WERI-Rb-1 (cell line): ENCODE results near the gene DIAPH3.

Experiments used
- DNase-seq: peaks from one replicate; pipeline ENCODE4 v3.0.0-alpha.2; 2020
- H3K27ac ChIP-seq: fragments of 250-450 bp; sonication (Bioruptor Pico); 2 replicates; pipeline ENCODE4 v1.5.1; 2020; ENCODE audit warnings: mild to moderate bottlenecking, moderate library complexity
- H3K27me3 ChIP-seq: fragments of 250-450 bp; sonication (Bioruptor Pico); 2 replicates; pipeline ENCODE4 v1.5.1; 2021; ENCODE audit warnings: mild to moderate bottlenecking, low read depth, moderate library complexity; ENCODE audit not compliant: insufficient read depth, severe bottlenecking
- H3K36me3 ChIP-seq: fragments of 250-450 bp; sonication (Bioruptor Pico); 2 replicates; pipeline ENCODE4 v1.5.1; 2020; ENCODE audit warnings: mild to moderate bottlenecking, moderate library complexity
- H3K4me3 ChIP-seq: 2 replicates; pipeline ENCODE4 v1.5.1; 2011; ENCODE audit warnings: low read depth, mild to moderate bottlenecking, control low read depth, low read length
- H3K9me3 ChIP-seq: fragments of 250-450 bp; sonication (Bioruptor Pico); 2 replicates; pipeline ENCODE4 v1.5.1; 2021; ENCODE audit warnings: mild to moderate bottlenecking, moderate library complexity; ENCODE audit not compliant: severe bottlenecking
- CTCF ChIP-seq: IDR thresholded peaks from 2 replicates; pipeline ENCODE4 v1.5.1; 2011; ENCODE audit warnings: low read depth, mild to moderate bottlenecking, control low read depth, inconsistent platforms, low read length

The DIAPH3 gene

GRCh38 chr13:60020288-60020687 lies 143.4 kb downstream of the DIAPH3 start:
- no peak for TF ChIP-seq CTCF
- Histone ChIP-seq H3K36me3 (no peaks in the 10 kb centered on the region), H3K9me3 (no peaks in the 10 kb centered on the region), H3K27ac (no peak overlapping the region), H3K4me3 (no peak overlapping the region), H3K27me3 (no peaks in the 10 kb centered on the region)
- DNase-seq, result no peak

- H3K4me3 ChIP-seq, result no peak overlapping the region
- H3K9me3 ChIP-seq, result no peaks in the 10 kb centered on the region
- no peak for DNase-seq
- no peaks in the 10 kb centered on the region for H3K27me3 ChIP-seq
- no peaks in the 10 kb centered on the region for H3K36me3 ChIP-seq
- TF ChIP-seq CTCF, result no peak
- no peak overlapping the region for H3K27ac ChIP-seq
These were observed 144.4 kb downstream of the DIAPH3 start for GRCh38 chr13:60019119-60019993.

- Histone ChIP-seq H3K27ac (no peak overlapping the region), H3K36me3 (no peaks in the 10 kb centered on the region), H3K4me3 (no peak overlapping the region), H3K27me3 (no peaks in the 10 kb centered on the region), H3K9me3 (no peaks in the 10 kb centered on the region)
- TF ChIP-seq CTCF, result no peak
- DNase-seq, result no peak
These were observed 145.2 kb downstream of the DIAPH3 start for GRCh38 chr13:60018536-60018935.

GRCh38 chr13:60016229-60016628 lies 147.5 kb downstream of the DIAPH3 start:
- no peak overlapping the region for H3K4me3 ChIP-seq
- H3K27me3 ChIP-seq, result no peaks in the 10 kb centered on the region
- H3K27ac ChIP-seq, result no peak overlapping the region
- no peak for TF ChIP-seq CTCF
- H3K36me3 ChIP-seq, result no peaks in the 10 kb centered on the region
- H3K9me3 ChIP-seq, result no peaks in the 10 kb centered on the region
- DNase-seq, result no peak

- H3K27me3 ChIP-seq, result no peaks in the 10 kb centered on the region
- no peak overlapping the region for H3K27ac ChIP-seq
- no peaks in the 10 kb centered on the region for H3K36me3 ChIP-seq
- no peaks in the 10 kb centered on the region for H3K9me3 ChIP-seq
- TF ChIP-seq CTCF, result no peak
- no peak overlapping the region for H3K4me3 ChIP-seq
- DNase-seq, result no peak
These were observed 150.6 kb downstream of the DIAPH3 start for GRCh38 chr13:60013166-60013565.

GRCh38 chr13:60012488-60012887 lies 151.2 kb downstream of the DIAPH3 start:
- no peaks in the 10 kb centered on the region for H3K36me3 ChIP-seq
- H3K4me3 ChIP-seq, result no peak overlapping the region
- DNase-seq, result no peak
- H3K9me3 ChIP-seq, result no peaks in the 10 kb centered on the region
- TF ChIP-seq CTCF, result no peak
- no peaks in the 10 kb centered on the region for H3K27me3 ChIP-seq
- no peak overlapping the region for H3K27ac ChIP-seq
